Loucy (cell line): ENCODE data around the gene TGFBR3.

Experiments used
- H2AFZ ChIP-seq: fragments of 200-600 bp; sonication (generic); 2 replicates; pipeline ENCODE4 v1.6.0; 2016; ENCODE audit warnings: antibody characterized with exemption, mild to moderate bottlenecking, low read length, moderate library complexity
- H3F3A ChIP-seq: fragments of 200-600 bp; 2 replicates; pipeline ENCODE4 v1.6.0; 2016; ENCODE audit warnings: antibody characterized with exemption, low read depth, mild to moderate bottlenecking
- H3K27me3 ChIP-seq: fragments of 200-600 bp; sonication (generic); 2 replicates; pipeline ENCODE4 v1.6.1; 2014; ENCODE audit warnings: low read length, mild to moderate bottlenecking; ENCODE audit not compliant: insufficient read depth, poor library complexity, severe bottlenecking
- H3K36me3 ChIP-seq: fragments of 200-600 bp; sonication (generic); 2 replicates; pipeline ENCODE4 v1.6.1; 2016; ENCODE audit warnings: low read length; ENCODE audit not compliant: insufficient read depth
- H3K4me1 ChIP-seq: fragments of 200-600 bp; sonication (generic); 2 replicates; pipeline ENCODE4 v1.5.1; 2014; ENCODE audit warnings: low read length, mild to moderate bottlenecking; ENCODE audit not compliant: insufficient read depth, poor library complexity, severe bottlenecking
- H3K4me2 ChIP-seq: fragments of 200-600 bp; sonication (generic); 2 replicates; pipeline ENCODE4 v1.6.0; 2014; ENCODE audit warnings: antibody characterized with exemption, low read length, low read depth, mild to moderate bottlenecking; ENCODE audit not compliant: poor library complexity, severe bottlenecking
- H3K4me3 ChIP-seq: fragments of 200-600 bp; sonication (generic); 2 replicates; pipeline ENCODE4 v1.5.1; 2014; ENCODE audit warnings: low read length, mild to moderate bottlenecking, mixed read lengths; ENCODE audit not compliant: poor library complexity, severe bottlenecking
- H3K79me2 ChIP-seq: fragments of 200-600 bp; sonication (generic); 2 replicates; pipeline ENCODE4 v1.6.1; 2014; ENCODE audit warnings: low read length; ENCODE audit not compliant: insufficient read depth
- H3K9ac ChIP-seq: fragments of 200-600 bp; sonication (generic); 2 replicates; pipeline ENCODE4 v1.6.0; 2014; ENCODE audit warnings: mild to moderate bottlenecking, low read depth, low read length, moderate library complexity; ENCODE audit not compliant: poor library complexity, severe bottlenecking
- H3K9me2 ChIP-seq: fragments of 200-600 bp; sonication (generic); replicated peaks from 2 replicates; pipeline ENCODE4 v1.6.1; 2016; ENCODE audit warnings: low read depth, low read length, mixed read lengths
- H3K9me3 ChIP-seq: fragments of 200-600 bp; sonication (generic); 2 replicates; pipeline ENCODE4 v1.6.1; 2014; ENCODE audit warnings: mild to moderate bottlenecking, antibody characterized with exemption, low read length, low read depth; ENCODE audit not compliant: insufficient read depth
- H4K20me1 ChIP-seq: fragments of 200-600 bp; sonication (generic); 2 replicates; pipeline ENCODE4 v1.6.0; 2014; ENCODE audit warnings: antibody characterized with exemption, low read length, mild to moderate bottlenecking; ENCODE audit not compliant: insufficient read depth, poor library complexity, severe bottlenecking
- CTCF ChIP-seq: fragments of 200-600 bp; sonication (generic); conservative IDR thresholded peaks from 2 replicates; pipeline ENCODE4 v1.5.1; 2014; ENCODE audit warnings: mild to moderate bottlenecking, antibody characterized with exemption, low read length
- EZH2phosphoT487 ChIP-seq: fragments of 200-600 bp; IDR thresholded peaks from 2 replicates; pipeline ENCODE4 v1.6.1; 2018; ENCODE audit warnings: antibody characterized with exemption, mild to moderate bottlenecking, moderate library complexity, borderline replicate concordance

Gene TGFBR3

GRCh38 chr1:91830242-91831131 lies 55.5 kb downstream of the TGFBR3 start:
- Histone ChIP-seq H3K4me2 (no peak overlapping the region), H3F3A (no peaks in the 10 kb centered on the region), H3K9me3 (no peaks in the 10 kb centered on the region), H2AFZ (no peak overlapping the region), H3K4me3 (no peak overlapping the region), H4K20me1 (no peaks in the 10 kb centered on the region), H3K79me2 (no peaks in the 10 kb centered on the region), H3K27me3 (no peaks in the 10 kb centered on the region), H3K9ac (no peak overlapping the region), H3K9me2 (no peaks in the 10 kb centered on the region), H3K36me3 (no peaks in the 10 kb centered on the region), H3K4me1 (peaks cover 14% of the 10 kb centered on the region)
- TF ChIP-seq CTCF (no peak), EZH2phosphoT487 (no peak)

DNA sequence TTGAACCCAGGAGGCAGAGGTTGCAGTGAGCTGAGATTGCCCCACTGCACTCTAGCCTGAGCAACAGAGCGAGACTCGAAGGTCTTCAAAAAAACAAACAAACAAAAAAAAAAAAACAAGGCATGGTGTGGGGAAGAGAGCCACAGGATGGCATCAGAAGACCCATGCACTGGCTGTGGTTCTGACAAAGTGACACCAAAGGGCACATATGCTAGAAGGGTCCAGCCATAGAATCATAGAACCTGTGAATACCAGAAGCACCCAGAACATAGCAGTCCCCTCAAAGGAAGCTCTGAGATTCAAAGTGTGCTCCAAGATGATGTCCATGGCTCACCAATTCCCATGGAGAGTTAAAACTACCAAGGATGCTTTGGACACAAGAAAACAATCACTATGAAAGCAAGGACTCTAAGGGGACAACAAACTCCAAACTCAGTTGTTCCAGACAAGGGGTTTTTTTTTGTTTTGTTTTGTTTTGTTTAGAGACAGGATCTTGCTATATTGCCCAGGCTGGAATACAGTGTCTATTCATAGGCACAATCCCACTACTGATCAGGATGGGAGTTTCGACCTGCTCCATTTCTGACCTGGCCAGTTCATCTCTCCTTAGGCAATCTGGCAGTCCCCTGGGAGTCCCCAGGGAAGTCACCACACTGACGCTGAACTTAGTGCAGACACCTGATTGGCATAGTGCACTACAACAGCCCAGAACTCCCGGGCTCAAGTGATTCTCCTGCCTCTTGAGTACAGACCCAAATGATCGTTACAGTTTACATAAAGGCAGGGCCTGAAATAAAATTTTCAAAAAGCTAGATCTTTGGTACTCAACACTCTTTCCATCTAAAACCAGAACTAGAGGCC lies 56.4 kb downstream of the TGFBR3 start:
- no peaks in the 10 kb centered on the region for H3K27me3 ChIP-seq
- TF ChIP-seq CTCF: no peak
- TF ChIP-seq EZH2phosphoT487: no peak
- H4K20me1 ChIP-seq: no peaks in the 10 kb centered on the region
- H3K9me2 ChIP-seq: no peaks in the 10 kb centered on the region
- no peaks in the 10 kb centered on the region for H3K9me3 ChIP-seq
- H2AFZ ChIP-seq: no peak overlapping the region
- no peak overlapping the region for H3K9ac ChIP-seq
- no peak overlapping the region for H3K4me2 ChIP-seq
- H3K4me1 ChIP-seq: peaks cover 14% of the 10 kb centered on the region
- no peaks in the 10 kb centered on the region for H3K79me2 ChIP-seq
- no peaks in the 10 kb centered on the region for H3K36me3 ChIP-seq
- H3K4me3 ChIP-seq: no peak overlapping the region
- H3F3A ChIP-seq: no peaks in the 10 kb centered on the region

DNA sequence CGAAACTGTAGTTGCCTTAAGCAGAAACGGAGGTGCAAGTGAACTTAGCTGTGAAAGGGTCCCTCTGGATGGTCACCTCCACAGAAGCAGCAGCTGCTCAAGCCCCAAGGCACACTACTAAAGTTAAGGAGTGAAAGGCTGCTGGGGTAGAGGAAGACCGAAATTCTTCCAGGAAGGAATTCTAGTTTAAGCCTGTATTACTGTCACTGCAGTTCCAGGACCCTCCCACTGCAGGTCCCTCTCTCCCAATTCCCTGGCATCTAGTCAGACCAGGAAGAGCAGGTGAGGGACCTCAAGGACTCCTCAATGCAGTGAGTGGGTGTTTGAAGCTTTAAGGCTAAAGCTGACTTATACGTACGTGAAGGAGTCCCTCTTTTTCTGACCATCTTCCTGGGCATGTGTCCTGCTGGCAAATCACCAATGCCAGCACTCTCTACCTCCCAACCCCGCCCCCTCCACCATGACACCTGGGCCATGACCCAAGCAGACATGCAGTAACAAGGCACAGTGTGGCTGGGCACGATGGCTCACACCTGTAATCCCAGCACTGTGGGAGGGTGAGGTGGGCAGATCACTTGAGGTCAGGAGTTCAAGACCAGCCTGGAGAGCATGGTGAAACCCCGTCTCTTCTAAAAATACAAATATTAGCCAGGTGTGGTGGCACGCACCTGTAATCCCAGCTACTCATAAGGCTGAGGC lies 57.2 kb downstream of the TGFBR3 start:
- no peak overlapping the region for H3K4me2 ChIP-seq
- peaks cover 14% of the 10 kb centered on the region for H3K4me1 ChIP-seq
- H3K79me2 ChIP-seq: no peaks in the 10 kb centered on the region

More for the DNA sequence above, 57.2 kb downstream of the TGFBR3 start:
- Histone ChIP-seq H3K9me3 (no peaks in the 10 kb centered on the region), H3K36me3 (no peaks in the 10 kb centered on the region), H3K9me2 (no peaks in the 10 kb centered on the region), H4K20me1 (no peaks in the 10 kb centered on the region), H3K27me3 (no peaks in the 10 kb centered on the region), H3F3A (no peaks in the 10 kb centered on the region), H3K9ac (no peak overlapping the region), H2AFZ (no peak overlapping the region), H3K4me3 (no peak overlapping the region)
- TF ChIP-seq EZH2phosphoT487: no peak
- no peak for TF ChIP-seq CTCF
